ENCODE data around the gene ZNF750.

GRCh38 chr17:82807101-82807500 is 32.7 kb downstream of the ZNF750 start:
- TF ChIP-seq ZFP3 (CRISPR knock-in tag; IDR thresholded peaks at IDR 0.05) (no peak), ZNF70 (CRISPR knock-in tag; IDR thresholded peaks at IDR 0.05) (no peak), PATZ1 (CRISPR knock-in tag; IDR thresholded peaks at IDR 0.05; ENCODE audit: borderline replicate concordance) (no peak), CREB5 (CRISPR knock-in tag; IDR thresholded peaks at IDR 0.05; ENCODE audit: low read depth) (no peak), RARB (CRISPR knock-in tag; IDR thresholded peaks at IDR 0.05) (no peak), ZNF8 (CRISPR knock-in tag; IDR thresholded peaks at IDR 0.05) (no peak), POU6F1 (CRISPR knock-in tag; IDR thresholded peaks at IDR 0.05; ENCODE audit: borderline replicate concordance, low read depth) (no peak), TCF4 (CRISPR knock-in tag; IDR thresholded peaks at IDR 0.05; ENCODE audit: borderline replicate concordance) (no peak), CSDC2 (CRISPR knock-in tag; IDR thresholded peaks at IDR 0.05) (no peak), ZNF565 (CRISPR knock-in tag; conservative IDR thresholded peaks at IDR 0.05; ENCODE audit: low read depth) (no peak)
